Prostate gland (tissue), 2 donors: ENCODE results near the gene PODXL. TPM values are rescaled to one million over a fixed set of nuclear protein-coding genes. Genes with fewer than 3 reads are reported as not detected.

Experiments used
- DNase-seq: peaks from one replicate; pipeline ENCODE4 v3.0.0-alpha.2; 2019; ENCODE audit warnings: low spot score
- H3K27ac ChIP-seq, 2 donors: fragments of 200-600 bp; sonication (generic); 2 replicates each; pipeline ENCODE4 v1.5.1; 2017 to 2019
- H3K27me3 ChIP-seq: fragments of 200-600 bp; sonication (generic); replicated peaks from 2 replicates; pipeline ENCODE4 v1.5.1; 2019; ENCODE audit not compliant: insufficient read depth
- H3K36me3 ChIP-seq, 2 donors: fragments of 200-600 bp; sonication (generic); 1 replicate in 1 of 2; 2 replicates in 1 of 2; pipeline versions ENCODE4 v1.5.1 to v1.8.1; 2017 to 2019
- H3K4me1 ChIP-seq: fragments of 200-600 bp; sonication (generic); replicated peaks from 2 replicates; pipeline ENCODE4 v1.5.1; 2019
- H3K4me3 ChIP-seq, 2 donors: fragments of 200-600 bp; sonication (generic); 2 replicates each; pipeline ENCODE4 v1.5.1; 2017 to 2019
- H3K9me3 ChIP-seq: fragments of 200-600 bp; sonication (generic); 2 replicates; pipeline ENCODE4 v1.5.1; 2017
- CTCF ChIP-seq, 4 experiments: fragments of 200-600 bp in 2 of 4; fragments of 450-650 bp in 2 of 4; sonication (generic) in 2 of 4; IDR thresholded peaks; 1 replicate in 3 of 4; 2 replicates in 1 of 4; pipeline ENCODE4 v1.5.1; 2016 to 2019; ENCODE audit warnings: antibody characterized with exemption in 4 of 4, mild to moderate bottlenecking in 2 of 4, moderate library complexity in 2 of 4
- POLR2A ChIP-seq: fragments of 450-650 bp; IDR thresholded peaks from one replicate; pipeline ENCODE4 v1.6.1; 2016; ENCODE audit warnings: antibody characterized with exemption, mild to moderate bottlenecking
- POLR2AphosphoS5 ChIP-seq: sonication (generic); formaldehyde crosslinking; IDR thresholded peaks from one replicate; pipeline ENCODE4 v1.6.1; 2017; ENCODE audit warnings: antibody characterized with exemption
- WGBS: methylation state at CpG from one replicate; pipeline ENCODE4 v1.1.5; 2018; 5-methylcytosine and 5-hydroxymethylcytosine counted together
- intact Hi-C: fragments of 100-400 bp; cut with DNase I; formaldehyde crosslinking; loops from one replicate; pipeline ENCODE4 v1.14.2; 2022
- total RNA-seq, 2 donors: library from RNA; depleted of rRNA; stranded (reverse); fragments of >200 nt; gene quantifications; one replicate each; pipeline ENCODE4 v1.1.0, GENCODE V29; 2016

The PODXL gene
- total RNA-seq, 2 donors from 2014 or later = 17.7 to 19.4 TPM

GRCh38 chr7:131489196-131489595 is 67.2 kb downstream of the PODXL start:
- WGBS = 50% methylated on average over 1 of the region's 1 CpG
- Histone ChIP-seq H3K4me3 (no peak overlapping the region), H3K9me3 (no peaks in the 10 kb centered on the region), H3K4me1 (no peaks in the 10 kb centered on the region), H3K27ac (no peak overlapping the region), H3K27me3 (no peaks in the 10 kb centered on the region), H3K36me3 (no peaks in the 10 kb centered on the region)
- TF ChIP-seq POLR2AphosphoS5 = no peak
- no peak for TF ChIP-seq POLR2A
- no peak for TF ChIP-seq CTCF (IDR thresholded peaks at IDR 0.05)
- intact Hi-C loops = no loop called here
- no peak for DNase-seq

- no peak for DNase-seq
- Histone ChIP-seq H3K4me1 (no peaks in the 10 kb centered on the region), H3K4me3 (no peak overlapping the region), H3K9me3 (no peaks in the 10 kb centered on the region), H3K27me3 (no peaks in the 10 kb centered on the region), H3K27ac (no peak overlapping the region), H3K36me3 (no peaks in the 10 kb centered on the region)
- intact Hi-C loops = no loop called here
- TF ChIP-seq CTCF (IDR thresholded peaks at IDR 0.05) (no peak), POLR2A (no peak), POLR2AphosphoS5 (no peak)
- WGBS = 84% methylated on average over 2 of the region's 2 CpGs
These were observed 68.1 kb downstream of the PODXL start for GRCh38 chr7:131488361-131488760.

- TF ChIP-seq CTCF (IDR thresholded peaks at IDR 0.05) = no peak
- no peak for TF ChIP-seq POLR2AphosphoS5
- no peak for TF ChIP-seq POLR2A
- Histone ChIP-seq H3K4me1 (no peaks in the 10 kb centered on the region), H3K9me3 (no peaks in the 10 kb centered on the region), H3K4me3 (no peak overlapping the region), H3K36me3 (no peaks in the 10 kb centered on the region), H3K27ac (no peak overlapping the region), H3K27me3 (no peaks in the 10 kb centered on the region)
- no peak for DNase-seq
- WGBS = 91% methylated on average over 1 of the region's 1 CpG
- intact Hi-C loops = no loop called here
These were observed 69.2 kb downstream of the PODXL start for GRCh38 chr7:131487217-131487616.

- no peaks in the 10 kb centered on the region for H3K36me3 ChIP-seq
- no peaks in the 10 kb centered on the region for H3K4me1 ChIP-seq
- H3K27ac ChIP-seq = peak overlapping the region in 1 of 2 donors; percentile 30
- intact Hi-C loops = no loop called here
- no peaks in the 10 kb centered on the region for H3K9me3 ChIP-seq
- TF ChIP-seq POLR2AphosphoS5 (no peak), CTCF (IDR thresholded peaks at IDR 0.05) (no peak), POLR2A (no peak)
- 75% methylated on average over 2 of the region's 2 CpGs for WGBS
- H3K4me3 ChIP-seq = no peak overlapping the region
- DNase-seq = no peak
- no peaks in the 10 kb centered on the region for H3K27me3 ChIP-seq
These were observed 70.1 kb downstream of the PODXL start for GRCh38 chr7:131486346-131486745.

GRCh38 chr7:131483586-131483985 is 72.8 kb downstream of the PODXL start:
- no peaks in the 10 kb centered on the region for H3K4me1 ChIP-seq
- DNase-seq = no peak
- WGBS = 96% methylated on average over 2 of the region's 2 CpGs
- intact Hi-C loops = no loop called here
- no peak overlapping the region for H3K4me3 ChIP-seq
- no peak overlapping the region for H3K27ac ChIP-seq
- TF ChIP-seq POLR2A (no peak), POLR2AphosphoS5 (no peak), CTCF (IDR thresholded peaks at IDR 0.05) (no peak)
- no peaks in the 10 kb centered on the region for H3K27me3 ChIP-seq
- H3K9me3 ChIP-seq = no peaks in the 10 kb centered on the region
- H3K36me3 ChIP-seq = no peaks in the 10 kb centered on the region
